ENCODE data around the gene ZNF285. TPM values are rescaled to one million over a fixed set of nuclear protein-coding genes. Genes with fewer than 3 reads are reported as not detected.
"Not testable (repeated sequence)": the region's sequence is repeated elsewhere in the genome, so short reads cannot be mapped to it uniquely, and the experiment has no call there.

Gene ZNF285
- total RNA-seq, 1 experiment from 2014 or later, result 3.1 TPM

DNA sequence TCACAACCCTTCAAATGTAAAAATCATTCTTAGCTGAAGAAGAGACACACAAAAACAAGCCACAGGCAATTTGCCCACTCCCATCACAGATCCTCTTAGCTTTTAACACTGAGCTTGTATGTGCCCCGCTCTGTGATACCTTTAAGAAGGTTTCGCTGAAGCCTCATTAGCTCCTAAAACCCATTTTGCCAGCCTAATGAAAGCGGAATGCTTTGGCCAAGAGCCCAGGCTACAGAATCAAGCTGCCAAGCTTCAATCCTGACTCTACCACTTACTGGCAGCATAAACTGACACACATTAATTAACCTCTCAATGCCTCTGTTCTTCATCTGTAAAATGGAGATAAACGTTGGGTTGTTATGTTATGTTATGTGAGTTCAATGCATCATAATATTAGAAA lies 55.4 kb downstream of the ZNF285 start:
- Mint-ChIP-seq H3K4me1 (ENCODE audit: insufficient read depth, unreplicated experiment) (no peaks in the 10 kb centered on the region), H3K4me3 (ENCODE audit: unreplicated experiment) (no peak overlapping the region), H3K27ac (ENCODE audit: low read depth, unreplicated experiment) (no peak overlapping the region), H3K36me3 (ENCODE audit: insufficient read depth, unreplicated experiment) (peaks cover 21% of the 10 kb centered on the region), H3K27me3 (ENCODE audit: insufficient read depth, unreplicated experiment) (no peaks in the 10 kb centered on the region), H3K9me3 (ENCODE audit: unreplicated experiment) (peaks cover 16% of the 10 kb centered on the region)
- no TSS peak for BruUV-seq (replicated peaks)
- intact Hi-C loops (cut with micrococcal nuclease), result no loop called here
- no peak for DNase-seq (ENCODE audit: unreplicated experiment)
- TF ChIP-seq, protein P1, sequence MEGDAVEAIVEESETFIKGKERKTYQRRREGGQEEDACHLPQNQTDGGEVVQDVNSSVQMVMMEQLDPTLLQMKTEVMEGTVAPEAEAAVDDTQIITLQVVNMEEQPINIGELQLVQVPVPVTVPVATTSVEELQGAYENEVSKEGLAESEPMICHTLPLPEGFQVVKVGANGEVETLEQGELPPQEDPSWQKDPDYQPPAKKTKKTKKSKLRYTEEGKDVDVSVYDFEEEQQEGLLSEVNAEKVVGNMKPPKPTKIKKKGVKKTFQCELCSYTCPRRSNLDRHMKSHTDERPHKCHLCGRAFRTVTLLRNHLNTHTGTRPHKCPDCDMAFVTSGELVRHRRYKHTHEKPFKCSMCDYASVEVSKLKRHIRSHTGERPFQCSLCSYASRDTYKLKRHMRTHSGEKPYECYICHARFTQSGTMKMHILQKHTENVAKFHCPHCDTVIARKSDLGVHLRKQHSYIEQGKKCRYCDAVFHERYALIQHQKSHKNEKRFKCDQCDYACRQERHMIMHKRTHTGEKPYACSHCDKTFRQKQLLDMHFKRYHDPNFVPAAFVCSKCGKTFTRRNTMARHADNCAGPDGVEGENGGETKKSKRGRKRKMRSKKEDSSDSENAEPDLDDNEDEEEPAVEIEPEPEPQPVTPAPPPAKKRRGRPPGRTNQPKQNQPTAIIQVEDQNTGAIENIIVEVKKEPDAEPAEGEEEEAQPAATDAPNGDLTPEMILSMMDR (IDR thresholded peaks at IDR 0.05; ENCODE audit: unreplicated experiment), result no peak
- ChIA-PET POLR2A (interaction anchor here (0.9 kb wide), 1 partner anchor 10 kb away, joined by 3 read pairs; the partner anchor contains the start of gene ZNF112), CTCF (no interaction called here)

DNA sequence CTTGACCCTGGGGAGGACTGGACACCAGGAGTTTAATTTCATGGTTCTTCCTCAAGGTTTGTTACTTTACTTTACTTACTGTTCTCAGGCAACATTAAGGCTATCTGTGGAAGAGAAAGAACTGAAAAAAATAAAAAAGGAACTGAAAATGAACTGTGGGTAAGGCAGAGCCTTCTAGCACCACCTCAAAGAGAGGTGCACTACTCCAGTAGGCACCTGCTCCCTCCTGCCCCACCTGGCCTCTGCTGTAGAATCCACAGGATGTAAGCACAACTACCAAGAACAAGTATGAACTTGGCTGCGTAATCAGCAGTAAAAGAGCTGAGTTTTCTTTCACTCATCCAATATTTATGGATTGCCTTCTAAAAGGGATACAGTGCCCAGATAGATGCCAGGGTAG lies 57.2 kb downstream of the ZNF285 start:
- TF ChIP-seq, protein P1 (IDR thresholded peaks at IDR 0.05; ENCODE audit: unreplicated experiment), result no peak
- Mint-ChIP-seq H3K4me1 (ENCODE audit: insufficient read depth, unreplicated experiment) (no peaks in the 10 kb centered on the region), H3K27me3 (ENCODE audit: insufficient read depth, unreplicated experiment) (no peaks in the 10 kb centered on the region), H3K4me3 (ENCODE audit: unreplicated experiment) (no peak overlapping the region), H3K27ac (ENCODE audit: low read depth, unreplicated experiment) (no peak overlapping the region), H3K36me3 (ENCODE audit: insufficient read depth, unreplicated experiment) (peaks cover 36% of the 10 kb centered on the region), H3K9me3 (ENCODE audit: unreplicated experiment) (peaks cover 21% of the 10 kb centered on the region)
- no peak for DNase-seq (ENCODE audit: unreplicated experiment)
- no TSS peak for BruUV-seq (replicated peaks)
- CTCF ChIA-PET, result interaction anchor here (0.5 kb wide), 1 partner anchor 34 kb away, joined by 3 read pairs; no protein-coding TSS in a partner anchor
- intact Hi-C loops (cut with micrococcal nuclease), result no loop called here
- POLR2A ChIA-PET, result no interaction called here

DNA sequence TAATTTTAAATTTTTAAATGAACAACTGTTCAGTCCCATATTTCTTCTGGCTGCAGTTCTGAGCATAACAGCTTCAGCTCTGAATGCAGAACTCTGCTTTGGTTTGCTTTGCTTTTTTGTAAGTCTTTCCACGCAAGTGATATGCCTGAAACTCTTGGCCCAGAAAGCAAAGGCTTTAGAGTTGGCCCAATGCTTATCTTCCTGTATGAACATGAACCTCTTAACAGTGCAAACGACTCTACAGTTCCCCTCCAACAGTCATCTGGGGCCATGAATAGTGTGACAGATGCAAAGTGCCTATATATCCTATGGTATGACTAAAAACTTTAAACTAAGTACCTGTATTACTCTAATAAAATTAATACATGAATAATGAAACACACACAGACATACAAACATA lies 59.6 kb downstream of the ZNF285 start:
- Mint-ChIP-seq H3K4me1 (ENCODE audit: insufficient read depth, unreplicated experiment) (no peaks in the 10 kb centered on the region), H3K9me3 (ENCODE audit: unreplicated experiment) (peaks cover 30% of the 10 kb centered on the region), H3K27me3 (ENCODE audit: insufficient read depth, unreplicated experiment) (no peaks in the 10 kb centered on the region), H3K27ac (ENCODE audit: low read depth, unreplicated experiment) (no peak overlapping the region), H3K36me3 (ENCODE audit: insufficient read depth, unreplicated experiment) (peaks cover 47% of the 10 kb centered on the region), H3K4me3 (ENCODE audit: unreplicated experiment) (no peak overlapping the region)
- ChIA-PET POLR2A (interaction anchor here (0.6 kb wide), 1 partner anchor 61 kb away, joined by 3 read pairs; no protein-coding TSS in a partner anchor), CTCF (interaction anchor here (0.7 kb wide), 2 partner anchors 23 to 1880 kb away, joined by 3 read pairs; no protein-coding TSS in a partner anchor)
- intact Hi-C loops (cut with micrococcal nuclease), result no loop called here
- TF ChIP-seq, protein P1 (IDR thresholded peaks at IDR 0.05; ENCODE audit: unreplicated experiment), result no peak
- BruUV-seq (replicated peaks), result no TSS peak
- no peak for DNase-seq (ENCODE audit: unreplicated experiment)

- H3K27ac Mint-ChIP-seq (ENCODE audit: low read depth, unreplicated experiment); H3K4me3 Mint-ChIP-seq (ENCODE audit: unreplicated experiment): not testable (repeated sequence)
- peaks cover 36% of the 10 kb centered on the region for H3K9me3 Mint-ChIP-seq (ENCODE audit: unreplicated experiment)
Measured at GRCh38 chr19:44334639-44335038, 66.8 kb downstream of the ZNF285 start.

More at GRCh38 chr19:44334639-44335038, 66.8 kb downstream of the ZNF285 start:
- POLR2A ChIA-PET, result interaction anchor here (1.0 kb wide), 1 partner anchor 22 kb away, joined by 3 read pairs; the partner anchor contains the start of gene ZNF112
- DNase-seq (ENCODE audit: unreplicated experiment); intact Hi-C loops (cut with micrococcal nuclease); BruUV-seq (replicated peaks); H3K4me1 Mint-ChIP-seq (ENCODE audit: insufficient read depth, unreplicated experiment); H3K27me3 Mint-ChIP-seq (ENCODE audit: insufficient read depth, unreplicated experiment): not testable (repeated sequence)
- H3K36me3 Mint-ChIP-seq (ENCODE audit: insufficient read depth, unreplicated experiment), result peaks cover 82% of the 10 kb centered on the region
- CTCF ChIA-PET, result interaction anchor here (0.6 kb wide), 1 partner anchor 1633 kb away, joined by 5 read pairs; no protein-coding TSS in a partner anchor

Other genes starting within 250 kb of the ZNF285 start
- 23.4 and 32.5 TPM in 2 replicates for gene ZNF226, start 236.5 kb downstream of the ZNF285 start, total RNA-seq (2022)
- gene ZNF227, start 189.1 kb downstream of the ZNF285 start, total RNA-seq (2022), result 22.6 and 29.0 TPM in 2 replicates
- 0.10 TPM in 1 of 2 replicates, not detected in the other for gene ZNF233, start 141.7 kb downstream of the ZNF285 start, total RNA-seq (2022)
- 2.7 and 3.7 TPM in 2 replicates for gene ZNF235, start 96.6 kb downstream of the ZNF285 start, total RNA-seq (2022)
- gene ZNF112, start 44.9 kb downstream of the ZNF285 start, total RNA-seq (2022), result 5.4 and 5.7 TPM in 2 replicates
- gene ZNF229, start 46.9 kb upstream of the ZNF285 start, total RNA-seq (2022), result 2.6 and 2.9 TPM in 2 replicates
- 3.2 and 4.4 TPM in 2 replicates for gene ZNF180, start 98.9 kb upstream of the ZNF285 start, total RNA-seq (2022)
- not detected in 2 replicates for gene CEACAM20, start 128.1 kb upstream of the ZNF285 start, total RNA-seq (2022)
- not detected in 2 replicates for gene IGSF23, start 212.0 kb upstream of the ZNF285 start, total RNA-seq (2022)
- gene PVR, start 242.3 kb upstream of the ZNF285 start, total RNA-seq (2022), result 140 and 141 TPM in 2 replicates

Measured in MCF 10A (cell line).